ENCODE results near the gene PPFIA4. TPM values are rescaled to one million over a fixed set of nuclear protein-coding genes. Genes with fewer than 3 reads are reported as not detected.

Gene PPFIA4
- total RNA-seq, 1 donor from 2014 or later = 9.1 TPM

DNA sequence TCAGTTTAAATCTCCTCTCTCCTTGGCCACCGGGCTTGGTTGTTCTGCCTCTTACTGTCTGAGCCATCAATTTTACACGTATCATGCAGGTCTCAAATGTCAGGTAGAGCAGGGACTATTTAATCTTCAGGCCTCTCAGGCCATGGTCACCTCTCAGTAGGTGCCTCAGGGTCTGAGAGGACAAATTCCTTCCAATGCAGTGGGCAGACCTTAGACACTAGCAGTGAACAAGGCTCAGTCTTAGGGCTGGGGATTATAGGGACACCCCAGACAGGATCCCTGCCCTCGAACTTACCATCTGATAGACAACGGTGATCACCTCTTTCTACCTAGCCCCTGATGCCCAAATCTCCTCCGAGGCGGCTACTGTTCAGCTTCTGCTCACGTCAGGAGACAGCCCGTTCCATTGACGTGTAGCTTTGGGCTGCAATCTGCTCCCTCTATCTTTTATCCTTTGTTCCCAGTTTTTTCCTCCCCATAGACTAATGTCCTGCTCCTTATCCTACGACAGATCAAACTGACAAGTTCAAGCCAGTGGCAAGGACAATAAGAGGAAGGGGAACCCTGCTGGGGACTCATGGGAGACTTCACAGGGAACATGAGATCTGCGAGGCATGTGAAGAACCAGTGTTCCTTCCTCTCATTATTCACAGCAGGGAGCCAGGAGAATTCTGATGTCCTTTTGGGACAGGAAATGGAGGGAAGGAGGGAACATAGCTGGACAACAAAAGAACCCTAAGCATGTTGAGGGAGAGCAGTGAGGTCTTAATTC is 60.9 kb downstream of the PPFIA4 start:
- FAIRE-seq (no peak), DNase-seq (ENCODE audit: low read depth) (no peak)
- no peaks in the 10 kb centered on the region for H3K9me3 ChIP-seq (ENCODE audit: insufficient read depth, low read depth, low read length)
- H3K79me2 ChIP-seq (ENCODE audit: insufficient read depth, low read length) = no peaks in the 10 kb centered on the region
- H3K4me2 ChIP-seq (ENCODE audit: low read length) = no peak overlapping the region
- no peaks in the 10 kb centered on the region for H3K4me1 ChIP-seq (ENCODE audit: insufficient read depth, low read length)
- H3K27me3 Mint-ChIP-seq (ENCODE audit: low read depth, unreplicated experiment) = peaks cover 46% of the 10 kb centered on the region
- H3K9me3 Mint-ChIP-seq (ENCODE audit: unreplicated experiment) = peaks cover 11% of the 10 kb centered on the region
- peaks cover 38% of the 10 kb centered on the region for H3K27me3 ChIP-seq (ENCODE audit: insufficient read depth, low read length)
- no peak overlapping the region for H3K4me3 Mint-ChIP-seq (ENCODE audit: unreplicated experiment)
- no peak overlapping the region for H3K27ac Mint-ChIP-seq (ENCODE audit: unreplicated experiment)
- peaks cover 3% of the 10 kb centered on the region for H3K36me3 Mint-ChIP-seq (ENCODE audit: low read depth, unreplicated experiment)
- no peaks in the 10 kb centered on the region for H4K20me1 ChIP-seq (ENCODE audit: insufficient read depth, low read length)
- no peak overlapping the region for H3K27ac ChIP-seq (ENCODE audit: low read depth, low read length)
- H2AFZ ChIP-seq (ENCODE audit: low read depth, low read length) = no peak overlapping the region
- no peak overlapping the region for H3K9ac ChIP-seq (ENCODE audit: low read length)
- peaks cover 5% of the 10 kb centered on the region for H3K4me1 Mint-ChIP-seq (ENCODE audit: low read depth, unreplicated experiment)
- no peaks in the 10 kb centered on the region for H3K36me3 ChIP-seq (ENCODE audit: insufficient read depth, low read length)
- no peak overlapping the region for H3K4me3 ChIP-seq (ENCODE audit: insufficient read depth, low read depth, low read length)
- TF ChIP-seq CTCF (IDR thresholded peaks at IDR 0.05; ENCODE audit: insufficient read depth, low read depth, low read length) = no peak
- no peak for TF ChIP-seq EZH2 (IDR thresholded peaks at IDR 0.05; ENCODE audit: insufficient read depth, low read length)

GRCh38 chr1:203088441-203088840 is 62.1 kb downstream of the PPFIA4 start:
- H3K27ac ChIP-seq (ENCODE audit: low read depth, low read length) = no peak overlapping the region
- no peaks in the 10 kb centered on the region for H4K20me1 ChIP-seq (ENCODE audit: insufficient read depth, low read length)
- FAIRE-seq = no peak
- H3K4me3 ChIP-seq (ENCODE audit: insufficient read depth, low read depth, low read length) = no peak overlapping the region
- H2AFZ ChIP-seq (ENCODE audit: low read depth, low read length) = no peak overlapping the region
- H3K4me1 ChIP-seq (ENCODE audit: insufficient read depth, low read length) = no peaks in the 10 kb centered on the region
- H3K4me1 Mint-ChIP-seq (ENCODE audit: low read depth, unreplicated experiment) = peaks cover 5% of the 10 kb centered on the region
- H3K4me2 ChIP-seq (ENCODE audit: low read length) = no peak overlapping the region
- H3K36me3 ChIP-seq (ENCODE audit: insufficient read depth, low read length) = no peaks in the 10 kb centered on the region
- no peaks in the 10 kb centered on the region for H3K9me3 ChIP-seq (ENCODE audit: insufficient read depth, low read depth, low read length)
- H3K36me3 Mint-ChIP-seq (ENCODE audit: low read depth, unreplicated experiment) = peaks cover 3% of the 10 kb centered on the region
- H3K27me3 Mint-ChIP-seq (ENCODE audit: low read depth, unreplicated experiment) = peaks cover 43% of the 10 kb centered on the region
- H3K9me3 Mint-ChIP-seq (ENCODE audit: unreplicated experiment) = peaks cover 13% of the 10 kb centered on the region
- TF ChIP-seq CTCF (IDR thresholded peaks at IDR 0.05; ENCODE audit: insufficient read depth, low read depth, low read length) = no peak
- TF ChIP-seq EZH2 (IDR thresholded peaks at IDR 0.05; ENCODE audit: insufficient read depth, low read length) = no peak
- no peak overlapping the region for H3K27ac Mint-ChIP-seq (ENCODE audit: unreplicated experiment)
- no peak overlapping the region for H3K4me3 Mint-ChIP-seq (ENCODE audit: unreplicated experiment)
- H3K9ac ChIP-seq (ENCODE audit: low read length) = no peak overlapping the region
- H3K79me2 ChIP-seq (ENCODE audit: insufficient read depth, low read length) = no peaks in the 10 kb centered on the region
- peaks cover 30% of the 10 kb centered on the region for H3K27me3 ChIP-seq (ENCODE audit: insufficient read depth, low read length)
- no peak for DNase-seq (ENCODE audit: low read depth)

GRCh38 chr1:203089001-203089650 is 62.8 kb downstream of the PPFIA4 start:
- TF ChIP-seq EZH2 (IDR thresholded peaks at IDR 0.05; ENCODE audit: insufficient read depth, low read length) (no peak), CTCF (IDR thresholded peaks at IDR 0.05; ENCODE audit: insufficient read depth, low read depth, low read length) (no peak)
- H3K9me3 Mint-ChIP-seq (ENCODE audit: unreplicated experiment) = peaks cover 15% of the 10 kb centered on the region
- Histone ChIP-seq H3K9me3 (ENCODE audit: insufficient read depth, low read depth, low read length) (no peaks in the 10 kb centered on the region), H3K27me3 (ENCODE audit: insufficient read depth, low read length) (peaks cover 30% of the 10 kb centered on the region), H3K4me3 (ENCODE audit: insufficient read depth, low read depth, low read length) (no peak overlapping the region), H3K4me2 (ENCODE audit: low read length) (no peak overlapping the region), H3K36me3 (ENCODE audit: insufficient read depth, low read length) (no peaks in the 10 kb centered on the region), H2AFZ (ENCODE audit: low read depth, low read length) (no peak overlapping the region), H4K20me1 (ENCODE audit: insufficient read depth, low read length) (no peaks in the 10 kb centered on the region), H3K27ac (ENCODE audit: low read depth, low read length) (no peak overlapping the region), H3K9ac (ENCODE audit: low read length) (no peak overlapping the region), H3K4me1 (ENCODE audit: insufficient read depth, low read length) (no peaks in the 10 kb centered on the region), H3K79me2 (ENCODE audit: insufficient read depth, low read length) (no peaks in the 10 kb centered on the region)
- FAIRE-seq = no peak
- no peak for DNase-seq (ENCODE audit: low read depth)
- peaks cover 5% of the 10 kb centered on the region for H3K4me1 Mint-ChIP-seq (ENCODE audit: low read depth, unreplicated experiment)
- no peak overlapping the region for H3K27ac Mint-ChIP-seq (ENCODE audit: unreplicated experiment)
- peaks cover 39% of the 10 kb centered on the region for H3K27me3 Mint-ChIP-seq (ENCODE audit: low read depth, unreplicated experiment)
- H3K36me3 Mint-ChIP-seq (ENCODE audit: low read depth, unreplicated experiment) = peaks cover 3% of the 10 kb centered on the region
- H3K4me3 Mint-ChIP-seq (ENCODE audit: unreplicated experiment) = no peak overlapping the region
